Breast epithelium (tissue), 3 donors: ENCODE measurements around the gene SFMBT2.

Source experiments
- POLR2A ChIP-seq: fragments of 450-650 bp; IDR thresholded peaks from one replicate; pipeline ENCODE4 v1.6.1; 2016; ENCODE audit warnings: antibody characterized with exemption, mild to moderate bottlenecking, moderate library complexity
- POLR2AphosphoS5 ChIP-seq, 3 donors: sonication (generic); formaldehyde crosslinking; IDR thresholded peaks; one replicate each; pipeline ENCODE4 v1.6.1; 2017; ENCODE audit warnings: antibody characterized with exemption in 3 of 3
- TF ChIP-seq, protein P1 (sequence below), 3 donors: fragments of 450-650 bp; IDR thresholded peaks; one replicate each; pipeline ENCODE4 v1.5.1; 2016 to 2017; ENCODE audit warnings: antibody characterized with exemption in 3 of 3, mild to moderate bottlenecking in 3 of 3, moderate library complexity in 3 of 3

- TF ChIP-seq, protein P1, sequence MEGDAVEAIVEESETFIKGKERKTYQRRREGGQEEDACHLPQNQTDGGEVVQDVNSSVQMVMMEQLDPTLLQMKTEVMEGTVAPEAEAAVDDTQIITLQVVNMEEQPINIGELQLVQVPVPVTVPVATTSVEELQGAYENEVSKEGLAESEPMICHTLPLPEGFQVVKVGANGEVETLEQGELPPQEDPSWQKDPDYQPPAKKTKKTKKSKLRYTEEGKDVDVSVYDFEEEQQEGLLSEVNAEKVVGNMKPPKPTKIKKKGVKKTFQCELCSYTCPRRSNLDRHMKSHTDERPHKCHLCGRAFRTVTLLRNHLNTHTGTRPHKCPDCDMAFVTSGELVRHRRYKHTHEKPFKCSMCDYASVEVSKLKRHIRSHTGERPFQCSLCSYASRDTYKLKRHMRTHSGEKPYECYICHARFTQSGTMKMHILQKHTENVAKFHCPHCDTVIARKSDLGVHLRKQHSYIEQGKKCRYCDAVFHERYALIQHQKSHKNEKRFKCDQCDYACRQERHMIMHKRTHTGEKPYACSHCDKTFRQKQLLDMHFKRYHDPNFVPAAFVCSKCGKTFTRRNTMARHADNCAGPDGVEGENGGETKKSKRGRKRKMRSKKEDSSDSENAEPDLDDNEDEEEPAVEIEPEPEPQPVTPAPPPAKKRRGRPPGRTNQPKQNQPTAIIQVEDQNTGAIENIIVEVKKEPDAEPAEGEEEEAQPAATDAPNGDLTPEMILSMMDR (IDR thresholded peaks at IDR 0.05), result no peak
- TF ChIP-seq POLR2A (no peak), POLR2AphosphoS5 (IDR thresholded peaks at IDR 0.05) (no peak)
Measured at GRCh38 chr10:7122561-7122960, 288.3 kb downstream of the SFMBT2 start.
